ENCODE data around the gene ABCF3.

GRCh38 chr3:184230081-184230602, 44.1 kb downstream of the ABCF3 start:
- no peak for TF ChIP-seq EZH2 (IDR thresholded peaks at IDR 0.05; ENCODE audit: low read length)
- TF ChIP-seq CTCF (optimal IDR thresholded peaks at IDR 0.05 in 1 of 3, IDR thresholded peaks at IDR 0.05 in 1 of 3, conservative IDR thresholded peaks at IDR 0.05 in 1 of 3; ENCODE audit: extremely low read depth in 1 of 3, insufficient read depth in 2 of 3, low read length in 3 of 3) = no peak
